Fibroblast of skin of left biceps (primary cell): Measurements from ENCODE around the gene PCDH11X.
"Not testable (repeated sequence)": the region's sequence is repeated elsewhere in the genome, so short reads cannot be mapped to it uniquely, and the experiment has no call there.

Source experiments
- DNase-seq, 2 experiments: peaks; one replicate each; pipeline ENCODE4 v3.0.0-alpha.2; 2013; ENCODE audit warnings: low read depth in 2 of 2

The PCDH11X gene, protein sequence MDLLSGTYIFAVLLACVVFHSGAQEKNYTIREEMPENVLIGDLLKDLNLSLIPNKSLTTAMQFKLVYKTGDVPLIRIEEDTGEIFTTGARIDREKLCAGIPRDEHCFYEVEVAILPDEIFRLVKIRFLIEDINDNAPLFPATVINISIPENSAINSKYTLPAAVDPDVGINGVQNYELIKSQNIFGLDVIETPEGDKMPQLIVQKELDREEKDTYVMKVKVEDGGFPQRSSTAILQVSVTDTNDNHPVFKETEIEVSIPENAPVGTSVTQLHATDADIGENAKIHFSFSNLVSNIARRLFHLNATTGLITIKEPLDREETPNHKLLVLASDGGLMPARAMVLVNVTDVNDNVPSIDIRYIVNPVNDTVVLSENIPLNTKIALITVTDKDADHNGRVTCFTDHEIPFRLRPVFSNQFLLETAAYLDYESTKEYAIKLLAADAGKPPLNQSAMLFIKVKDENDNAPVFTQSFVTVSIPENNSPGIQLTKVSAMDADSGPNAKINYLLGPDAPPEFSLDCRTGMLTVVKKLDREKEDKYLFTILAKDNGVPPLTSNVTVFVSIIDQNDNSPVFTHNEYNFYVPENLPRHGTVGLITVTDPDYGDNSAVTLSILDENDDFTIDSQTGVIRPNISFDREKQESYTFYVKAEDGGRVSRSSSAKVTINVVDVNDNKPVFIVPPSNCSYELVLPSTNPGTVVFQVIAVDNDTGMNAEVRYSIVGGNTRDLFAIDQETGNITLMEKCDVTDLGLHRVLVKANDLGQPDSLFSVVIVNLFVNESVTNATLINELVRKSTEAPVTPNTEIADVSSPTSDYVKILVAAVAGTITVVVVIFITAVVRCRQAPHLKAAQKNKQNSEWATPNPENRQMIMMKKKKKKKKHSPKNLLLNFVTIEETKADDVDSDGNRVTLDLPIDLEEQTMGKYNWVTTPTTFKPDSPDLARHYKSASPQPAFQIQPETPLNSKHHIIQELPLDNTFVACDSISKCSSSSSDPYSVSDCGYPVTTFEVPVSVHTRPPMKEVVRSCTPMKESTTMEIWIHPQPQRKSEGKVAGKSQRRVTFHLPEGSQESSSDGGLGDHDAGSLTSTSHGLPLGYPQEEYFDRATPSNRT (N-terminal part only)

DNA sequence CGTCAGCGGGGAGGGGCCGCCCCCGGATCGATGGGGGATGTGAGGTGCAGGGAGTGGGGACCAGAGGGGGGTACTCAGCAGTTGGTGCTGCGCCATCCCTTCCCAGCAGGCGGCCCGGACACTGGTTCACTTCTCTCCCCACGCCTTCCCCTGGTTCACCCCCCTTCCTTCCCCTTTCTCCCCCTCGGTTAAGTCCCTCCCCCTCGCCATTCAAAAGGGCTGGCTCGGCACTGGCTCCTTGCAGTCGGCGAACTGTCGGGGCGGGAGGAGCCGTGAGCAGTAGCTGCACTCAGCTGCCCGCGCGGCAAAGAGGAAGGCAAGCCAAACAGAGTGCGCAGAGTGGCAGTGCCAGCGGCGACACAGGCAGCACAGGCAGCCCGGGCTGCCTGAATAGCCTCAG lies at the start of gene PCDH11X:
PCDH11X (plus strand) TSS at position 241 of the 400 bp plus-strand sequence. CDS start 56,130 bp downstream, outside the sequence.
- DNase-seq = not testable (repeated sequence)

DNA sequence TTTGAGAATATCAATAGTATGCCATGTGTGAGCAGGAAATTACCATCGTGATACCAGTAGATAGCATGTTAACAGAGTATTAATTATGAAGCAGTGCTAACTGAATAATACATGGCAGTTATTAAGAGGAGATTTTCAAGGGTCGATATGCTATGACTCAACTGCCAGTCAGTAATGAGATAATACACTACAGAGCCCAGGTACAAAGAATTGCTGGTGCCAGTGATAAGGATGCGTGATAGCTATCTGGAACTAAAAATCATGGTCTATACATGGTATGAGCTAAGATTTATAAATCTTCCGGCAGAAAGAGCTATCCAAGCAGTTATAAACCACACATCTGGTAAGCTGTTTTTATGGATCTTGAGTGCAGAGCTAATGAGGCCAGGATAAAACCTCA lies 31.7 kb upstream of the PCDH11X start:
- DNase-seq = not testable (repeated sequence)

DNA sequence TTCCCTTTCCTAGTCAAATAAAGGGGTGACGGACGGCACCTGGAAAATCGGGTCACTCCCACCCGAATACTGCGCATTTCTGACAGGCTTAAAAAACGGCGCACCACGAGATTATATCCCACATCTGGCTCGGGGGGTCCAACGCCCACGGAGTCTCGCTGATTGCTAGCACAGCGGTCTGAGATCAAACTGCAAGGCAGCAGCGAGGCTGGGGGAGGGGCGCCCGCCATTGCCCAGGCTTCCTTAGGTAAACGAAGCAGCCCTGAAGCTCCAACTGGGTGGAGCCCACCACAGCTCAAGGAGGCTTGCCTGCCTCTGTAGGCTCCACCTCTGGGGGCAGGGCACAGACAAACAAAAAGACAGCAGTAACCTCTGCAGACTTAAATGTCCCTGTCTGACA lies 26.2 kb upstream of the PCDH11X start:
- DNase-seq = not testable (repeated sequence)

DNA sequence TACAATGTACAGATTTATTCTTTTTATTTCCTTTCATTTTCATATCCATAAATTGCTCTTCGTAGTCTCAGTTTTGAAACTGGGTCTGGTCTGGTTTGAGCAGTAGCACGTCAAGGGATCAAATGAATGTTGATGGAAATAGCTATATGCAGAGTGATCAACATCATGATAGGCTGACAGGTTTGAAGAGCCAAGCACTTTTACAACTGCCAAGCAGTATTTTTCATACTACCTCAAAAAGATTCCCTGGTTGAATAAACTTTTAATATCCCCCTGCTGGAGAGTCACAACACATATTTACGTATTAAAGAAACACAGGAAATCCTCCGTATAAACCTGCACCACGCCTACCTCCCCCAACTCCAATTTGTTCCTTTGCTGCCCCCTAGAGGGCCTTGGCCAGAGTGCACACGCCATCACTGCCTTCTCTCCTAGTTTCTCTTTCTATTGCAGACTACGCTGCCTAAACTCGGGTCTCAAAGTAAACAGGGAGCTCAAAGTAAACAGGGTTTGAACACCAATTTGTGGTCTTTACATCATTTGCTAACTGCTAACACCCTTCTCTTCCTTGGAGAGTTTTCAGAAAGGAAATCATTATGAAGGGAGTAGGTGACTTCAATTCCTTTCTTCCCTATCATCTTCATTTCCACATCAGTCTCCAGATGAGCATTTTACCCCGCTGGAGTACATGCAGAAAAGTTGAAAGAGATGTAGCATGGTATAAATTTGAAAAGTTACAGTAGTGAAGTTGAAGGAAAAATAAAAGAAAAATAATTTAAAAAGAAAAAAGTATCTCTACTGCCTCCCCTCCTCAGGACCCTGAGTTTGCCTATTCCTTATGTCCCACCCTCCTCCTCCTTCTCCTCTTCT lies 8.3 kb upstream of the PCDH11X start:
- DNase-seq = not testable (repeated sequence)

DNA sequence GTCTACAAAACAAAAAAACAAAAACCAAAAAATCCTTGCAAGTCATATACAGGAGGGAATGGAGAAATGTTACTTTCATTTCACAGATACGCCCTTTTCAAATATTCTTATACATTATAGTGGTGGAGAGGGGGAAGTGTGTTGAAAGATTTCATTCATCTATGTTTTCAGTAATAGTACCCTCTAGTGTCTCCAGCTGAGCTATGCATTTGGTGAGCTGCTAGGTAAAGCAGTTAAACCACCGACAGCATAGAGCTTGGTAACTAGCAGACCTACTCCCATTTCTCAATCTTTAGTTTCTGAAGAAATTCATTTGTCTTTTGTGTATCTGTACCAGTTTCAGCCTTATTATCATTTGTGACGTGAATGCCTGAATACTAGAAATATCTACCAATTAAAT lies 5.2 kb upstream of the PCDH11X start:
- not testable (repeated sequence) for DNase-seq

DNA sequence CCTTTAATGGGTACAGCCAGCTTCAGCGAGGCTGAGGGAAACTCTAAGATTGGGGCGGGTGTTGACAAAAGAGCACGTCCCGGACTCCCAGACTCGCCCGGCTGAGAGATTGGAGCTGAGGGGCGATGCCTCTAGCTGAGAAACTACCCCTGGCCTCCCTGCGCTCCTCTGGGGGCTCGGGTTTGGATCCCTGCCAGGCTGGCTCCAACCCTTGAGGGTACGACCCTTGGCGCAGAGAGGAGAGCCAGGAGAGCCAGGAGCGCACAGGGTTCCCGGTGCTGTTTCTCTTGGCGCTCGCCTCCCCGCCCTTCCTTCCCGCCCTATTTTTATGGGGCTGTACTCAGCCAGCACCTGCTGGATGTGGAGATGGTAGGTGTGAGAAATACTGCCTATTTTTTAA lies 833 bp downstream of the PCDH11X start:
- DNase-seq = not testable (repeated sequence)

DNA sequence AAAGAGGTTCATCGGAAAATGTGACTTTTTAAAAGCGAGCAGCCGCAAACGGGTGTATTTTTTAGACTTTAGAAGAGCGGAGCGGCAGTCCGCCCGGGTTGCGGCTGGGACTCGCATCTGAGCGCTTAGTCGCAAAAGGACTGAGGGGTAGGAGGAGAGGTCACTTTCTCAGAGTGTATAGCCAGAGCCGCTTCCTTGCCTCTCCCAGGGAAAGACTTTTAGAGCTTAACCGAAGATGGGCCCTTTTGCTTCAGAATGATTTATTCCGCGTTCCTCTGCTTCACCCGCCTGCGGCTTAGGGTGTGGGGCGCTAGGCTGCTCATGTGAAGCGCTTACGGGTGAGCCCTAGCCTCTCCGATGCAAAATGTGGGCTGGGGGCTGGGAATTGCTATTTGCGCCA lies 1.5 kb downstream of the PCDH11X start:
- DNase-seq = not testable (repeated sequence)

DNA sequence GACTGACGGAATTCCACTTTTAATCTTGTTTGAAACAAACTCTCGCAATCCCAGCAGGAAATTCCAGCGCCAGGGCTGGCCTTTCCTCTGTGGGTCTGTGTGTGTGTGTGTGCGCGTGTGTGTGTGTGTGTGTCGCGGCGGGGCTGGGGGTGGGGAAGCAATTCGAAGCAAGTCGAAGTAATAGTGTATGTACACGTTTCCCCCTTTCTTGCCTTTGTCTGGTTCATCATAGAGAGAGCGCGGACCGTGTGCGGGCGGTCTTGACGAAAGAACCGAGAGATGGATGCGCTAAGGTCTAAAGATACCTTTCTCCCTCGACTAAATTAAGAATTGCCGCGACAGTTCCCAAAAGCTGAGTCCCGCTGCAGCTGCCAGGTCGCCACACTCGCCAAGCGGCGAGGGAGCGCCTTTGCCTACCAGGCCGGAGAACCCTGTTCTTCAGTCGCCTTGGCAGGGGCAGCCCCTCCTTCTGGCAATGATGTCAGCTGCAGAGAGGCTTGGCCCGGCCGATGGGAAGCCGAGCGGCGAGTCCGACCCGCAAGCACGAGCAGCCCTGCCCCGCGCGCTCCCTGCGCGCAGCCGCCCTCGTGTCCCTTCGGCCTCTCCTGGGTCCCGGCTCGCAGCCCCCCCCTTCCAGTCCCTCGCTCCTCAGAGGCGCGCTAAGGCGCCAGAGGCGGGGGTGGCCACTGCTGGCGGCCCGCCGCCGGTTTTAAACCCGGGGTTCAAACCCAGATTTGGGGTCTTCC lies 2.6 kb downstream of the PCDH11X start:
- not testable (repeated sequence) for DNase-seq

DNA sequence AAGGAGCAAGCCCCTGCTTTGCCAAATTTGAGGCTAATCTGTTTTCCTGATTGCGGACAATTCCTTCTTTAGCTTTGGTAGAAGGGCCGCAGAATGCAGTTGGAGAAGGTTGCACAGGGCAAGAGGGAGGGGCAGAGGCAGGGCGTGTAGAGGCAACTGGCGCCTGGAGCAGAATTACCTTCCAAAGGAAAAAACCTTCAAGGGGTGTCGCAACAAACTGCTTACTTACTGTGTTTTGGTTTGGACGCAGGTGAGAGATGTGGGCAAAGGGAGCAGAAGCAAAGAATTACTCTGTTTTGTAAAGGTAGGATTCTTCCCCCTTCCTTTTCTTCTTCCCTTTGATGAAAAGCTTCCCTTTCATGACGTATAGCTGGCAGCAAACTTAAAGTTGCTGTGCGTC lies 3.6 kb downstream of the PCDH11X start:
- DNase-seq = not testable (repeated sequence)

DNA sequence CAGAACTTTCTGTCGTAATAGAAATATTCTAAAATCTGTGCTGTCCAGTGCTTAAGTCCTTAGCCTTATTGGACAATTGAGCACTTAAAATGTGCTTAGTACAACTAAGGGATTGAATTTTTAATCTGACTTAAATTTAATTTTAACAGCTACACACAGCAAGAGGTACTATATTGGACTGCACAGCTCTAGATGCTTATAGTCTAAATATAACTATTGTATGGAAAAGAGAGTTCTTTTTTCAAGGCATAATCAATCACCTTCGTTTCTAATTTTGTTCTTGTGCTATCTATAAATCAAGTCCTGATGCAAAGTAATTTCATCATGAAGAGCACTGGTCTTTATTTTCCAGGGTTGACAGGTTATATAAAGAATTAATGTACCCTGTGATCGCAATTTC lies 38.4 kb downstream of the PCDH11X start:
- DNase-seq = not testable (repeated sequence)

DNA sequence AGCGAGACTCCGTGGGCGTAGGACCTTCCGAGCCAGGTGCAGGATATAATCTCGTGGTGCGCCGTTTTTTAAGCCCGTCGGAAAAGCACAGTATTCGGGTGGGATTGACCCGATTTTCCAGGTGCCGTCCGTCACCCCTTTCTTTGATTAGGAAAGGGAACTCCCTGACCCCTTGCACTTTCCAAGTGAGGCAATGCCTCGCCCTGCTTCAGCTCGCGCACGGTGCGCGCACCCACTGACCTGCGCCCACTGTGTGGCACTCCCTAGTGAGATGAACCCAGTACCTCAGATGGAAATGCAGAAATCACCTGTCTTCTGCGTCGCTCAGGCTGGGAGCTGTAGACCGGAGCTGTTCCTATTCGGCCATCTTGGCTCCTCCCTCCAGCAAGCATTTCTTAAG lies 46.1 kb downstream of the PCDH11X start:
- not testable (repeated sequence) for DNase-seq
